C4-2B (cell line): ENCODE results near the gene KLHL42.

Source experiments
- CTCF ChIP-seq: fragments of 450-650 bp; conservative IDR thresholded peaks from 2 replicates; pipeline ENCODE4 v1.5.1; 2017; ENCODE audit warnings: mild to moderate bottlenecking
- ZFX ChIP-seq: fragments of 450-650 bp; IDR thresholded peaks from 2 replicates; pipeline ENCODE4 v1.6.1; 2017

- no peak for TF ChIP-seq ZFX
- no peak for TF ChIP-seq CTCF
These were observed 21.6 kb downstream of the KLHL42 start for GRCh38 chr12:27801630-27802029.
